ENCODE data around the gene BNIP1. TPM values are rescaled to one million over a fixed set of nuclear protein-coding genes. Genes with fewer than 3 reads are reported as not detected.

Gene BNIP1
- total RNA-seq, 1 donor from 2014 or later: 8.4 TPM

DNA sequence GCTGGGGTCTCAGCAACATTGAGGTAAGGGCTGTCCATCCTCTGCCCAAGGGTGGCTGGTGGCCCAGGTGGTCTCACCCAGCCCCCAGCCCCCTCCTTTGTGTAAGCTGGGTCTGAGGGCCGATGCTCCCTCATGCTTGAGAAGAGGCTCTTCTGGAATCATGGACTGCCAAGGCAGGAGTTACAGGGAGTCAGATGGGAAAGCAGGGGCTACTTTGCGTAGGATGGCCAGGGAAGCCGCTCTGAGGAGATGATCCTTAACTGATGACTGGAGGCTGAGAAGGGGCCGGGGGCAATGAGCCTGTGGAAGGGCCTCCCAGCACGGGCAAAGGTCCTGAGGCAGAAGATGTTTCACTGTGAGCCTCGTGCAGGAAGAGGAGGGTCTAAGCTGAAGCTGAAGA lies 67.0 kb downstream of the BNIP1 start:
- DNase-seq: no peak

DNA sequence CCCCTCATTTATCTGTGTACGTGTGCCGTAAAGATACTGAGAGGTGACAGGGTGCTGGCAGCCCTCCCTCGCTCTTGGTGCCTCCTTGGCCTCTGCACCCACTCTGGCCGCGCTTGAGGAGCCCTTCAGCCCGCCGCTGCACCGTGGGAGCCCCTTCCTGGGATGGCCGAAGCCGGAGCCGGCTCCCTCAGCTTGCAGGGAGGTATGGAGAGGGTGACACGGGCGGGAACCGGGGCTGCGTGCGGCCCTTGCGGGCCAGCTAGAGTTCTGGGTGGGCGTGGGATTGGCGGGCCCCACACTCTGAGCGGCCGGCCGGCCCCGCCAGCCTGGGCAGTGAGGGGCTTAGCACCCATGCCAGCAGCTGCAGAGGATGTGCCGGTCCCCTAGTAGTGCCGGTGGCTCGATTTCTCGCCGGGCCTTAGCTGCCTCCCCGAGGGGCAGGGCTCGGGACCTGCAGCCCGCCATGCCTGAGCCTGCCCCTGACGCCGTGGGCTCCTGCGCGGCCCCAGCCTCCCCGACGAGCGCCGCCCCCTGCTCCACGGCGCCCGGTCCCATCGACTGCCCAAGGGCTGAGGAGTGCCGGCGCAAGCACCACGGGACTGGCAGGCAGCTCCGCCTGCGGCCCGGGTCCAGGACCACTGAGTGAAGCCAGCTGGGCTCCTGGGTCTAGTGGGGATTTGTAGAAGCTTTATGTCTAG lies 69.1 kb downstream of the BNIP1 start:
- TF ChIP-seq, protein P1, sequence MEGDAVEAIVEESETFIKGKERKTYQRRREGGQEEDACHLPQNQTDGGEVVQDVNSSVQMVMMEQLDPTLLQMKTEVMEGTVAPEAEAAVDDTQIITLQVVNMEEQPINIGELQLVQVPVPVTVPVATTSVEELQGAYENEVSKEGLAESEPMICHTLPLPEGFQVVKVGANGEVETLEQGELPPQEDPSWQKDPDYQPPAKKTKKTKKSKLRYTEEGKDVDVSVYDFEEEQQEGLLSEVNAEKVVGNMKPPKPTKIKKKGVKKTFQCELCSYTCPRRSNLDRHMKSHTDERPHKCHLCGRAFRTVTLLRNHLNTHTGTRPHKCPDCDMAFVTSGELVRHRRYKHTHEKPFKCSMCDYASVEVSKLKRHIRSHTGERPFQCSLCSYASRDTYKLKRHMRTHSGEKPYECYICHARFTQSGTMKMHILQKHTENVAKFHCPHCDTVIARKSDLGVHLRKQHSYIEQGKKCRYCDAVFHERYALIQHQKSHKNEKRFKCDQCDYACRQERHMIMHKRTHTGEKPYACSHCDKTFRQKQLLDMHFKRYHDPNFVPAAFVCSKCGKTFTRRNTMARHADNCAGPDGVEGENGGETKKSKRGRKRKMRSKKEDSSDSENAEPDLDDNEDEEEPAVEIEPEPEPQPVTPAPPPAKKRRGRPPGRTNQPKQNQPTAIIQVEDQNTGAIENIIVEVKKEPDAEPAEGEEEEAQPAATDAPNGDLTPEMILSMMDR (IDR thresholded peaks at IDR 0.05): no peak
- no peaks in the 10 kb centered on the region for H3K9me3 ChIP-seq
- no peaks in the 10 kb centered on the region for H3K36me3 ChIP-seq
- no peak for ATAC-seq
- intact Hi-C loops (cut with DNase I): no loop called here
- H3K4me1 ChIP-seq: no peaks in the 10 kb centered on the region
- no peak overlapping the region for H3K27ac ChIP-seq
- H3K4me3 ChIP-seq: no peak overlapping the region
- DNase-seq: no peak
- H3K27me3 ChIP-seq (ENCODE audit: low read depth): peaks cover 4% of the 10 kb centered on the region

More for the DNA sequence above, 67.0 kb downstream of the BNIP1 start:
- H3K27me3 ChIP-seq (ENCODE audit: low read depth): peaks cover 4% of the 10 kb centered on the region
- ATAC-seq: no peak
- intact Hi-C loops (cut with DNase I): no loop called here
- H3K36me3 ChIP-seq: no peaks in the 10 kb centered on the region
- H3K27ac ChIP-seq: no peak overlapping the region
- H3K9me3 ChIP-seq: no peaks in the 10 kb centered on the region
- no peaks in the 10 kb centered on the region for H3K4me1 ChIP-seq
- TF ChIP-seq, protein P1 (IDR thresholded peaks at IDR 0.05): no peak
- no peak overlapping the region for H3K4me3 ChIP-seq

Other genes with a start within 250 kb of the BNIP1 start
- 16.6 TPM for gene RPL26L1, start 185.1 kb upstream of the BNIP1 start, total RNA-seq
- 285 TPM for gene ATP6V0E1, start 160.8 kb upstream of the BNIP1 start, total RNA-seq
- gene CREBRF, start 88.2 kb upstream of the BNIP1 start, total RNA-seq: 50.2 TPM
- not detected for gene NKX2-5, start 90.7 kb downstream of the BNIP1 start, total RNA-seq
- 10.8 TPM for gene STC2, start 183.9 kb downstream of the BNIP1 start, total RNA-seq